GM21381 (cell line): ENCODE results near the gene KAT8.
"Not testable (repeated sequence)": the region's sequence is repeated elsewhere in the genome, so short reads cannot be mapped to it uniquely, and the experiment has no call there.

ENCODE experiments used
- ATAC-seq: cut with Tn5 transposase; IDR thresholded peaks from one replicate; pipeline ENCODE4 v1.9.1; 2021; ENCODE audit warnings: mild to moderate bottlenecking, moderate library complexity; ENCODE audit not compliant: unreplicated experiment

The KAT8 gene

DNA sequence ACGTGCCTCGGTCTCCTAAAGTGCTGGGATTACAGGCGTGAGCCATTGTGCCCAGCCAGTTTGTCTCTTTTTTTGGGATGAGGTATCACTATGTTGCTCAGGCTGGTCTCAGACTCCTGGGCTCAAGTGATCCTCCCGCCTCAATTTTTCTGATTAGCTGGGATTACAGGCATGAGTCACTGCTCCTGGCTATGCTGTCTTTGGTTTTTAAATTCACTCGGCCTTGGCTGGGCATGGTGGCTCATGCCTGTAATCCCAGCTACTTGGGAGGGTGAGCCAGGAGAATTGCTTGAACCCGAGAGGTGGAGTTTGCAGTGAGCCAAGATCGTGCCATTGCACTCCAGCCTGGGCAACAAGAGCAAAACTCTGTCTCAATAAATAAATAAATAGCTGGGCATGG is 27.0 kb downstream of the KAT8 start:
- ATAC-seq, result not testable (repeated sequence)

DNA sequence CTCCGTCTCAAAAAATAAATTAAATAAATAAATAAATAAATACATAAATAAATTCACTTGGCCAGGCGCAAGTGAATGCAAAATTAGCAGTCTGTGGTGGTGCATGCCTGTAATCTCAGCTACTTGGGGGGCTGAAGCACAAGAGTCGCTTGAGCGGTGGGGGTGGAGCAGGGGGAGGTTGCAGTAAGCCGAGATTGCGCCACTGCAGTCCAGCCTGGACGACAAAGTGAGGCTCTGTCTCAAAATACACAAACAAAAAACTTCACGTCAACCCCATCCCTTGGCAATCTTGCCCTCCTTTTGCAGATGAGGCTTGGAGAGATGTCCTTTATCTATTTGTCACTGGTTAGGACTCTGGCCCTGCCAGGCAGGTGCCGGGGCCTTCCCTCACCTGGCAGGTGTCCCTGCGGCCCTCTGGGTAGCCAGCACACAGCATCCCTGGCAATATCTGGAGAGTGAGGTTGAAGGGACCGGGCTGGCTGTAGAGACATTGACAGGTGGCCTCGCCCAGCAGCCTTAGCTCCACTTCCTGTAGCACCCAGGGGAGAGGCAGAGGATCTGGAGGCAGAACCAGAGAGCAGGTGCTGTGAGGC is 28.0 kb downstream of the KAT8 start:
- ATAC-seq, result no peak

DNA sequence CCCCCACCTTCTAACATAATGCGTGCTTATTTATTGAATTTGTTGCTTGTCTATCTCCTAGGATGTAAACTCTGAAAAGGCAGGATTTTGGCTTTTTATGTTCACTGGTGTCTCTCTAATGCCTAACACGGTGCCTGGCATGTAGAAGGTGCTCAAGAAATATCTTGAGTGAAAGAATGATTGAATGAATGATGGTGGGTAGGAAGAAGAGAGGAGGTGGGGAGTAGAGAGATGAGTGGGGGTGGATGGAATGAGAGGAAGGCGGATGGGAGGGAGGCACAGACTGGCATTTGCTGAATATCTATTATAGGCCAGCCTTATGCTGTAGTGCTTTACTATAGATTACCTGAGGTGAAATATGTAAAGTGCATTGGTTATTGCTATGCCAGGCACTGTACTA is 30.1 kb downstream of the KAT8 start:
- ATAC-seq, result no peak

DNA sequence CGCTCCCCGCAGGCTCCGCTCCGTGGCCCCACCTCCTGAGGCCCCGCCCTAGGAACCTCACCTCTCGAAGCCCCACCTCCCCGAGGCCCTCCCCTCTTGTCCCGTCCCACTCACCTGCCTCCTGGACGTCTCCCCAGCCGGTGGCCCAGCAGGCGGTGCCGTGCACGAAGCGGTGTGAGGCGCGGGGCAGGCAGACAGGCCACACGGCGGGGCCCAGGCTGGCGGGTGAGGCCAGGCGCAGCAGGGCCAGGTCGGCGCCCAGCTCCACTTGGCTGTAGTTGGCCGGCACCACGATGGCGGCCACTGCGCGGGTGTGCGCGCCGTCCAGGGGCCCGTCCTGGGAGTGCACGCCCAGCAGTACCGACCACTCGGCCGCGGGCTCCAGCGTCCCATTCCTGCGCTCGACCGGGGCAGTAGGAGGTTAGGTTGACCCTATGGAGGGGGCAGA is 30.8 kb downstream of the KAT8 start:
- no peak for ATAC-seq

DNA sequence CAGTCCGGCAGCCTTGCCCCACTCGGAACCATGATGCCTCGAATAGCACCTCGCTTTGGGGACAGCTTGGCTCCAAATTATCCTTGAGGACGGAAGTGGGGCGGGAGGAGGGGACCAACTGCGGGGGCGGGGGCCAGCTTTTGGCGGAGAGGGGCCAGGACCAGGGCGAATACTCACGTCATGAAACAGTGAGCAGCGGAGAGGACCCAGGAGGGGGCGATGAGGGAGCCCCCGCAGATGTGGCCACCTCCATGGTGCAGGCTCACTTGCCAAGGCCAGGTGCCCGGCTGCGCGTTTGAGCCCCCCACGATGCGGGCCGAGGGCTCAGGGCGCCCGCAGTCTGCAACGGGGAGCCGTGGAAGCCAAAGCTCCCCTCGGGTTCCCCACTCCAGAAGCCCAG is 31.4 kb downstream of the KAT8 start:
- ATAC-seq, result no peak

DNA sequence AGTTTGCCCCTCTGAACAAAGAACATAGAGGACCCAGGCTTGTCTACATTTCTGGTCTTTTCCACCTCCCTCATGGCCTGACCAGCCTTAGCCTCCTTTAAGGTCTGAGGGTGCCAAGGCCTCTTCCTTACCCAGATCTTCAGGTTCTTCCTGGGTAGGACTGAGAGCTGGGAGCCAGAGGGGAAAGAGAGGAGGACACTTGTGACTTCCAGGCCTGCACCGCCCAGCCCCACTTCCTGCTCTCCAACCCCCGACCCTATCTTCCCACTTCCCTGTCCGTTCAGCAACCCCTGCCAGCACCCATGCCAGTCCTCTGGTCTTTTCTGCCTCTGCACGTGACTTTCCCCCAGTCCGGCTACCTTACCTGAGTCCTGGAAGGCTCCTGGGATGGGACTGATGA is 31.9 kb downstream of the KAT8 start:
- no peak for ATAC-seq

DNA sequence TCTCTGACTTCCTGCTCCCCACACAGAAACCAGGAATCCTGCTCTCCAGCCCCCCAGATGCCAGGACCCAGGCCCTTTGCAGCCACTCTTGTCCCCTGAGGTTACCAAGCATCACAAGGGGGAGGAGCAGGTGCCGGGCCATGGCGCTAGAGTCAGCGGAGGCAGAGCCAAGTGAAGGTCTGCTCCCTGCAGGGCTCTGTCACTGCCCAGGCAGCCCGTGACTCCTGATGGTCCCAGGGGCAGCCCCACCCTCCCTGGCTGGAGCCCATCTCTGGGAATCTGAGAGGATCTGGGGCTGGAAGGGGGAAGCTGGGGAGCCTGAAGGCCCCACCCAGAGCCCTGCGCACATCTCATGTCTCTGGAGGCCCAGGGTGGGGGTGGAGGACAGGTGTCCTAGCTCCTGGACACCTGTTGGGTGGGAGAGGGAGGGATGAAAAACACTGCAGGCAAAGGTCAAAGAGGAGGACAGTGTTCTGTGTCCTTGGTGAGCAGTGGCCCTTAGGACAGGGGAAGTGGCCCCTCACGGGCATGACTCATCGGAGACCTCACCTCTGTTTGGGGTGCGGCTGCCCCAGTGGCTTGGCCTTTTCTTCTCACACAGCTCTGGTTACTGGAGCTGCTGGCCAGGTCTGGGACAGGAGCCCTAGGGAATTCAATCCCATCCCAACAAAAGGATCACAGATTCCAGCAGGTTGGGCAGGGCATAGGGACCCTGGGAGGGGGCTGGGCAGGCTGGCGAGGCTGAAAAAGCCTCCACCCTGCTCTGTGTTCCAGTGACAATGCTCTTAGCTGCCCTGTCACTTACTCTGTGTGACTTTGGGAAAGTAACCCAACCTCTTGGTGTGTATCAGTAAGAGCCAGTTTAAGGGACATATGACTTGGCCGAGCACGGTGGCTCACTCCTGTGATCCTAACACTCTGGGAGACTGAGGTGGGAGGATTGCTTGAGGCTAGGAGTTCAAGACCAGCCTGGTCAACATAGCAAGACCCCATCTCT is 32.7 kb downstream of the KAT8 start, which contains the start of gene PRSS36:
PRSS36 (minus strand) TSS at position 173 of the 997 bp plus-strand sequence; CDS start at position 142, 31 bp downstream.
- ATAC-seq, result no peak

DNA sequence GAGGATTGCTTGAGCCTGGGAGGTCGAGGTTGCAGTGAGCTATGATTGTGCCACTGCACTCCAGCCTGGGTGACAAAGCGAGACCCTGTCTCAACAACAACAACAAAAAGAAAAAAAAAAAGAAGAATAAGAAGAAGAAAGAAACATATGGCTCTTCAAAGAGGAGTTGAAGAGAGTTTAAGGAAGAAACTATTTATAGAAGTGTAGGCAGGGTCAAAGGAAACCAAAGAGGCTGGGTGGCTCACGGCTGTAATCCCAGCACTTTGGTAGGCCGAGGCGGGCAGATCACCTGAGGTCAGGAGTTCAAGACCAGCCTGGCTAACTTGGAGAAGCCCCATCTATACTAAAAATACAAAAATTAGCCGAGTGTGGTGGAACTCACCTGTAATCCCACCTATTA is 33.5 kb downstream of the KAT8 start:
- ATAC-seq, result not testable (repeated sequence)

DNA sequence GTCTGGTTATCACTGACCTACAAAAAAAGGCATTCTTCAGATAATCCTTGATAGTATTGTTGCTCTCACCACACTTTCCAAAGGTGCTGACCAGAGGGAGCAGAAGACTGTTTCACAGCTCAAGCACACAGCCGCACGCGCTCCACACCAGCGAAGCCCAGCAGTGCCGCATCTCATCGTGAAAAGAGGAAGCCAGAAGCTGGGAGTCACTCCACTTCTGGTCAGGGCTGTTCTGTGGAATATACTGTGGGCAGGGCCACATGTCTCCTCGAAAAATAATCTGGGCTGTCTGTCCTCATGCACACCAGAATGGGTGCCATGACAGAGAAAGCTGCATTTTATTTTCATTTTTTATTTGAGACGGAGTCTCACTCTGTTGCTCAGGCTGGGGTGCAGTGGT is 39.7 kb downstream of the KAT8 start:
- ATAC-seq, result no peak

DNA sequence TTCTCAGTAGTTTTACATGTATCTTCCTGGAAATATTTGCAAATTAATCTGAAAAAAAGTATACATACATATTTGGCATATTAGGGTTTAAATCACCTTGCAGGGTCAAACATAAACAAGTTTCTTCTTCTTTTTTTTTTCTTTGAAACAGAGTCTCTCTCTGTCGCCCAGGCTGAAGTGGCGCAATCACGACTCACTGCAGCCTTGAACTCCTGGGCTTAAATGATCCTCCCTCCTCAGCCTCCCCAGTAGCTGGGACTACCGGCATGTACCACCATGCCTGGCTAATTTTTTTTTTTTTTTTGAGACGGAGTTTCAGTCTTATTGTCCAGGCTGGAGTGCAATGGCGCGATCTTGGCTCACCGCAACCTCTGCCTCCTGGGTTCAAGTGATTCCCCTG is 49.9 kb downstream of the KAT8 start:
- ATAC-seq, result no peak

DNA sequence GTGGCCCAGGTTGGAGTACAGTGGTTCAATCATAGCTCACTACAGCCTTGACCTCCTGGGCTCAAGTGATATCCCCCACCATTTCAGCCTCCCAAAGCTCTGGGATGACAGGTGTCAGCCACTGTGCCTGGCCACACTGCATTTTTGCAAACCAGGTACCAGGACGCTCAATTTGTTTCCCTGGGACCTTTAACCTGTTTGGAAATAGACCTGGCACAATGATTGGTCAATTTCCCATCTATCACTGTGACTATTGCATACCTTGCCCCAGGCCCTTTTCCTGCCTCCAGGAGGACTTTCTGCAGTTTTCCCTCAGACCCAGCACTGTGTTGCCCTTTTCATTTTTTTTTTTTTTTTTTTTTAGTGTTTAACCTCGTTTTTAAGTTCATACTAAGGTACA is 51.4 kb downstream of the KAT8 start:
- ATAC-seq, result no peak

DNA sequence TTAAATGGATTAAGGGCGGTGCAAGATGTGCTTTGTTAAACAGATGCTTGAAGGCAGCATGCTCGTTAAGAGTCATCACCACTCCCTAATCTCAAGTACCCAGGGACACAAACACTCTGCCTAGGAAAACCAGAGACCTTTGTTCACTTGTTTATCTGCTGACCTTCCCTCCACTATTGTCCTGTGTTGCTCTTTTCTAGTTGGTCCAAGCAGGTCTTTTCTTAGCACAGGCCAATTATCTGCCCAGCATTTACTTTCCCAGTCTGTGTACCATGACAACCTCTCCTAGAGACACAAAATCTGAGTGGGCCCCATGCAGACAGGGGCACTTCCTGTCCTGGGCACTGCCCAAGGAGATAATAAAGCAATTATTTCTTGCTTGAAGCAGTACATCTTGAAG is 52.6 kb downstream of the KAT8 start:
- ATAC-seq, result not testable (repeated sequence)

DNA sequence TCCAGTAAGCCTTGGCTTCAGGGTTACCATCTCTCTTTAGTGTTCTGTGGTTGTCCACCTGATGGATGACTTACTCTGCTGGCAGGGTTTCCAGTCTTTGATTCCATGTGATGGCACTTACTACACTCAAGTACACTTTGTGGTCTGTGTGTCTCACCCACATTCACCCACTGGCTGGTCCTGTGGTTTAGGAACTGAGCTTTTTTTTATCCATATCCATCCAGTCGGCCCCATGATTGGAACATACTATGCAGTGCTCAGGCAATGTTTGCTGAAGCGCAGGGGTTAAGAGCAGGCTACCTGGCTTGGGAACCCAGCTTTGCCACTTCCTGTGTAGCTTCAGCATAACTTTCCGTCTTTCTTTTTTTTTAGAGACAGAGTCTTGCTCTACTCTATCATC is 59.7 kb downstream of the KAT8 start:
- no peak for ATAC-seq

DNA sequence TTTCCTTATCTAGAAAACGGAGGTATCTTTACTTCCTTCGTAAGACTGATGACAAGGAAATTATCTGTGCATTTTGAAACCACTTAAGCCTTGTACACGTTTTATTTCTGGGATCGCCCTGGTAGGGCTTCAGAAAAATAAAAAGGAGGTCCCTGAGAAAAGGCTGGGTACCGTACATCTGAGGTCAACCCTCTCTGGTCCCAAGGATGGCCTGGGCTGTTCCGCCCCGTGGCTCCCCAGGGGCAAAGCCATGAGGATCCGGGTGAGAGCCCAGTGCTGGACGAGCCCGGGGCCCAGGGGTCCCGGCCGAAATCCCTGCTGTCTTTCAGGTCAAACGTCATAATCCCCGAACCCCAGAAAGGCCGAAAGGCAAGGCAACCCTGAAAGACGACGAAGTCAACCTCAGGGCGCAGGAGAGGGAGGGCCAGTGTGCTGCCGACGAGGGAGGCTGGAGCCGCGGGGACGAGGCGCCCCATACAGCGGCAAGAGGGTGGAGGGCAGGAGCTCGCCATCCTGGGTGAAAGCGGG is 61.8 kb downstream of the KAT8 start:
- ATAC-seq, result peak; percentile 4

DNA sequence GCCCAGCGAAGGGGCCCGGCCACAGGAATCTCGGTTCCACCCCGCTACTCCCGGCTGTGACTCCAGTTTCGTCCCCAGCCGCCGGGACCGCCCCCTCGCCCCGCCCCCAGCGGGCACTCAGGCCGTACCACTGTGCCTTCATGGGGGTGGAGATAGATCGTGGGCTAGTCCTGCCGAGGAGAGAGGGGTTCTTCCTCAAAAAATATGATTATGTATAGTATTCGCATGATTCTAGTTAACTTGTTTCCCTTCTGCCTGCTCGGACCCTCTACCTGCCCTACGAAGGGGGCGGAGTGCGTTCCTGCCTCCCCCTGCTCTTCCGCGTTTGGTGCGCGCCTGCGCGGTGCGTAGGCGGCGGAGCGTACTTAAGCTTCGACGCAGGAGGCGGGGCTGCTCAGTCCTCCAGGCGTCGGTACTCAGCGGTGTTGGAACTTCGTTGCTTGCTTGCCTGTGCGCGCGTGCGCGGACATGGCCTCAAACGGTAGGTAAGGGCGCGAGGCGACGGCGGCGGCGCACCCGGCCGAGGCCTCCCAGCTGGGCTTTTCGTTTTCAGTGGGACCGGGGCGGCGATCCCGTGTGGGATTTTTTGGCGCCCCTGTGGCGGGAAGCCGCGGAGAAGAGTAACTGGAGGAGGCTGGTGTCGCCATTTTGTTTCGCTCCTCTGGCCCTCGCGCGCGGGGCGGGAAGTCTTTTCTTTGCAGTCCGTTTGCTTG is 62.4 kb downstream of the KAT8 start, which contains the start of gene FUS:
FUS (plus strand) TSS at position 393 of the 713 bp plus-strand sequence; CDS start at position 469, 76 bp downstream.
- peak; percentile 53 for ATAC-seq
